PC-9 (cell line): ENCODE results near the gene LRP8.

Experiments
- EZH2 ChIP-seq: fragments of 200-600 bp; sonication (generic); IDR thresholded peaks from 2 replicates; pipeline ENCODE4 v1.8.0; 2017; ENCODE audit warnings: antibody characterized with exemption, low read depth
- TF ChIP-seq, protein P1 (sequence below): fragments of 200-600 bp; sonication (generic); conservative IDR thresholded peaks from 2 replicates; pipeline ENCODE4 v1.6.1; 2017; ENCODE audit warnings: mixed run types, antibody characterized with exemption, mild to moderate bottlenecking, moderate library complexity

DNA sequence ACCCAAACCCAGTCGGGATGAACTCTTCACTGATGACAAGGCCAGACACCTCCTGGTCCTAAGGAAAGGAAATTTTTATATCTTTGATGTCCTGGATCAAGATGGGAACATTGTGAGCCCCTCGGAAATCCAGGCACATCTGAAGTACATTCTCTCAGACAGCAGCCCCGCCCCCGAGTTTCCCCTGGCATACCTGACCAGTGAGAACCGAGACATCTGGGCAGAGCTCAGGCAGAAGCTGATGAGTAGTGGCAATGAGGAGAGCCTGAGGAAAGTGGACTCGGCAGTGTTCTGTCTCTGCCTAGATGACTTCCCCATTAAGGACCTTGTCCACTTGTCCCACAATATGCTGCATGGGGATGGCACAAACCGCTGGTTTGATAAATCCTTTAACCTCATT is 117.5 kb downstream of the LRP8 start:
- TF ChIP-seq, protein P1, sequence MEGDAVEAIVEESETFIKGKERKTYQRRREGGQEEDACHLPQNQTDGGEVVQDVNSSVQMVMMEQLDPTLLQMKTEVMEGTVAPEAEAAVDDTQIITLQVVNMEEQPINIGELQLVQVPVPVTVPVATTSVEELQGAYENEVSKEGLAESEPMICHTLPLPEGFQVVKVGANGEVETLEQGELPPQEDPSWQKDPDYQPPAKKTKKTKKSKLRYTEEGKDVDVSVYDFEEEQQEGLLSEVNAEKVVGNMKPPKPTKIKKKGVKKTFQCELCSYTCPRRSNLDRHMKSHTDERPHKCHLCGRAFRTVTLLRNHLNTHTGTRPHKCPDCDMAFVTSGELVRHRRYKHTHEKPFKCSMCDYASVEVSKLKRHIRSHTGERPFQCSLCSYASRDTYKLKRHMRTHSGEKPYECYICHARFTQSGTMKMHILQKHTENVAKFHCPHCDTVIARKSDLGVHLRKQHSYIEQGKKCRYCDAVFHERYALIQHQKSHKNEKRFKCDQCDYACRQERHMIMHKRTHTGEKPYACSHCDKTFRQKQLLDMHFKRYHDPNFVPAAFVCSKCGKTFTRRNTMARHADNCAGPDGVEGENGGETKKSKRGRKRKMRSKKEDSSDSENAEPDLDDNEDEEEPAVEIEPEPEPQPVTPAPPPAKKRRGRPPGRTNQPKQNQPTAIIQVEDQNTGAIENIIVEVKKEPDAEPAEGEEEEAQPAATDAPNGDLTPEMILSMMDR: no peak
- TF ChIP-seq EZH2: no peak
